NCI-H524 treated with DMSO at 0.1 percent for 48 hours (cell line): ENCODE data around the gene LCE1F.

Experiments
- DNase-seq: peaks from one replicate; lab custom pipeline; 2025; lab: John Stamatoyannopoulos, UW

The LCE1F gene

DNA sequence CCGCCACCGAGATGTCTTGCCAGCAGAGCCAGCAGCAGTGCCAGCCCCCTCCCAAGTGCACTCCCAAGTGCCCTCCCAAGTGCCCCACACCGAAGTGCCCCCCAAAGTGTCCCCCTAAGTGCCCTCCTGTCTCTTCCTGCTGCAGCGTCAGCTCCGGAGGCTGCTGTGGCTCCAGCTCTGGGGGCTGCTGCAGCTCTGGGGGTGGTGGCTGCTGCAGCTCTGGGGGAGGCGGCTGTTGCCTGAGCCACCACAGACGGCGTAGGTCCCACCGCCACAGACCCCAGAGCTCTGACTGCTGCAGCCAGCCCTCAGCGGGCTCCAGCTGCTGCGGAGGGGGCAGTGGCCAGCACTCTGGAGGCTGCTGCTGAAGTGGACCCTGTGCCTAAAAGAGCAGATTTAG lies 1.4 kb downstream of the LCE1F start:
- no peak for DNase-seq

DNA sequence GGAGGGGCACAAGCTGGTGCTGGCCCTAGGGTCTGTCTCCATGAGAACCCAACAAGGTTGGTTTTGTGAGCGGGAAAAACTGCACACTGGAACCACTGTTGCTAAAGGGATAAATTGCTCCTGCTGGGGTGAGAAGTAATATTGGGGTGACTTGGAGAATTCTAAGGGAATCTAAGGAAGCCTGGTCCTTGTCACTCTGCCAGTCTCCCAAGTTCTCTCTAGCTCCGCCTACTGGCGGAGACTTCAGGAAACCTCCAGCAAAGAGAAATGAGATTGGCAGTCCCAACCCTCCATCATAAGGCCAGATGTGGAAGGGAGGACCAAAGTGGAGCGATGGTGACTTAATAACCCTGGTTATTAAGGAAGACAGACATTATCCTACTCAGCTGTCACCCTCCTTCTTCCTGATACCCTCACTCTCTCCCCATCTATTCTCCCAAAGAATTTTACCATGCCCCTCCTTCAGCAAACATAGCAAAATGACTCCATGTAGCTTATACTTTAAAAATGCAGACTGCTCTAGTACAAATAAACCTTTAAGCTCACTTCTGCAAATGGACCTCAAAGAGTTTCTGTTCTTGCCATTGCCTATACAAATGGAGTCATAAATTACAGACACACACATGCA lies 2.7 kb downstream of the LCE1F start:
- DNase-seq = no peak

DNA sequence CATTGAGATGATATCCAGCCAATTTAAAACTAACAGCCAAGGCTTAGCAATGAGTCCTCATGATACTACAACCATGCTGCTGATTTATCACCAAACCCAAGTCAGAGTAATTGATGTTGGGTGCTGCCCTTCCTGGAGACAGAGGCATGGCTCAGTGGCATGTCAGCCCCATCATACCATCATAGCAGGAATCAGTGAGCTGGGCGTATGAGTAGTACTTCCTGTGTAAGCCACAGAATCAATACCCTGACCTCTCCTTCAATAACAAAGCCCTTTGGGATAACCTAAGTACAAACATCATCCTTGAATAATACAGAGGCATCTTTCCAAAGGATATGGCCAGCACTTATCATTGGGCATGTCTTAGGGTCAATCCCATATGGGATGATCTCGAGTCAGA lies 8.2 kb downstream of the LCE1F start:
- DNase-seq = no peak

- DNase-seq = no peak
These were observed 11.1 kb downstream of the LCE1F start, which contains the start of gene LCE1E for GRCh38 chr1:152786077-152786476. Gene LCE1E (plus strand): TSS chr1:152786257. CDS start chr1:152787300, 1,043 bp downstream.

- no peak for DNase-seq
These were observed 20.7 kb downstream of the LCE1F start for GRCh38 chr1:152795686-152796085.

DNA sequence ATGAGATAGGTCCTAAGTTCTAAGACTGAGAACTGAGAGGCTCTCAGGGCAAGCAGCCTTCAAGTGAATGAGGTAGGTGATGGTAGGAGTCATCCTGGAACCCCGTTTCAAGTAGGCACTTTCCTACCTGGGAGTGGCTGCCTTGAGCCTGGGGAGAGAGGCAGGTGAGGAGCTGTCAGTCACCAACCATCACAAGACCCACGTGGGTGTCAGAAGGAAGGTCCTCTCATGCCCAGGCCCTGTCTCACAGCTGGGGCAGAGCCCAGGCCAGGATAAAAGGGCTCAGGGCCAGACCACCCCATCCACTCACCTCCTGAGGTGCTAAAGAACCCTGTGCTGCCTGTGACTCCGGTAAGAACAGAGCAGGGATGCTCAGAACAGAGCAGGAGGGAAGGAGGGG lies 21.5 kb downstream of the LCE1F start, which contains the start of gene LCE1D:
LCE1D (plus strand) TSS at position 301 of the 400 bp plus-strand sequence. CDS start 1,074 bp downstream, outside the sequence.
- no peak for DNase-seq

- no peak for DNase-seq
These were observed 26.4 kb downstream of the LCE1F start for GRCh38 chr1:152801333-152801732.

DNA sequence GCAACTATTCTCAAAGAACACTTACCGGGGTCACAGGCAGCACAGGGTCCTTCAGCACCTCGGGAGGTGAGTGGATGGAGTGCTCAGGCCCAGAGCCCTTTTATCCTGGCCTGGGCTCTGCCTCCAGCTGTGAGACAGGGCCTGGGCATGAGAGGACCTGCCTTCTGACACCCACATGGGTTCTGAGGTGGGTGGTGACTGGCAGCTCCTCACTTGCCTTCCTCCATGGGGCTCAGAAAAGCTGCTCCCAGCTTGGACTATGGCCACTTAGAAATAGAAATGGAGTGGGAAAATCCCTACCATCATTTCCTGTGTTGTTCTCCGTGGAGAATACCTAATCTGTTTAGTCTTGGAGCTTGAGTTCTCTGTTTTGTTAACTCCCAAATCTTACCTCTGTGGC lies 31.6 kb downstream of the LCE1F start, which contains the start of gene LCE1C:
LCE1C (minus strand) TSS at position 76 of the 400 bp plus-strand sequence. CDS start 1,173 bp downstream, outside the sequence.
- DNase-seq = no peak

GRCh38 chr1:152811050-152811449 lies 36.1 kb downstream of the LCE1F start:
- DNase-seq = no peak

DNA sequence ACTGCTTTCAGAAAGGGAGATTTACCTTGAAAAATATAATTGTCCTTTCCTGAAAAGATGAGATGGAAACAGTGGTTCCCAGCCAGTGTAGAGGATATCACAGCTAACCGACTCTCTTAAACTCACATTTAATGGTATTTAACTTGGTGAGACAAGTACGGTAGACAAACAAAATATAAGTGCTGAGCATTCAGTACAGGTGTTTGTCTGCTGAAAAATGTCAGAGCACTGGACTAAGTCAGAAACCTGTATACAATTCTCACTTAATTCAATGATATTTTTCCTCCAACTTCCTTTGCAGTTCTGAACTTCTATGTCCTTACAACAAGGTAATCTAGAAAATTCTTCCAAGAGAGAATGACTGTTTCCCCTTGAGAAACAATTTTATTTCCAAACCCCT lies 36.7 kb downstream of the LCE1F start, which contains the start of gene LCE1B:
LCE1B (plus strand) TSS at position 301 of the 400 bp plus-strand sequence. CDS start 476 bp downstream, outside the sequence.
- no peak for DNase-seq

DNA sequence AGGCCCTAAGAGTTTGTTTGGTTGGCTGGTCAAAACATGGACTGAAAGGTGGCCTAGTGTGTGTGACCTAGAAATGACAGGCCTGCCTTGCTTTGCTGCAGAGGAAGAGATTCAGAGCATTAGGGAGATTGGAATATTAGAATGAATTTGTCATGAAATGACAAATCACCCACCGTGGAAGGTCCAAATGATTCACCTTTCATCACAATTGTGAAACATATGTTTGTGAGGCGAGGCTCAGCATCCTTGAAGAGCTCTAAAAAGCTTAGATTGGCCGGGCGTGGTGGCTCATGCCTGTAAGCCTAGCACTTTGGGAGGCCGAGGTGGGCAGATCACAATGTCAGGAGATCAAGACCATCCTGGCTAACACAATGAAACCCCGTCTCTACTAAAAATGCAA lies 42.4 kb downstream of the LCE1F start:
- no peak for DNase-seq

GRCh38 chr1:152823294-152823693 lies 48.4 kb downstream of the LCE1F start:
- DNase-seq = no peak

DNA sequence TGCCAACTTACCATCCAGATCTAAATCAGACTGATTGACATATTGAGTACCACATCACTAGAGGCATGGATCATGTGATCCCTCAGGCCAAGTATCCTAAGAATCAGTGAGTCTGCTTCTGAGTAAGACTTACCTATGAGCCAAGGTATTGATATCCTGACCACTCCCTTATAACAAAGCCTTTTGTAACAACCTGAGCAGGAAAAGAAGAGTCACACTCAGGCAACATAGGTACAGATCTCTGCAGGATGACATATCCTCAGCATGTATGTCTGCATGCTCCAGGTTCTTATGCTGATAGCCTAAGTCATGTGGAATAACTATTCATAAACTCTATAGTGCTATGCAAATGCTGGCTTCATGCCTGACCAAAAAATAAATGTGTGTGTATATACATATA lies 50.0 kb downstream of the LCE1F start:
- DNase-seq = no peak
